ENCODE data around the gene TJP2. TPM values are rescaled to one million over a fixed set of nuclear protein-coding genes. Genes with fewer than 3 reads are reported as not detected.

Gene TJP2
- 13.9 TPM for total RNA-seq
- 10 to 100 TPM in 2 of 4 donors, 1 to 10 TPM in 2; 5.3 to 11.3 (median 8.7) TPM for polyA plus RNA-seq

DNA sequence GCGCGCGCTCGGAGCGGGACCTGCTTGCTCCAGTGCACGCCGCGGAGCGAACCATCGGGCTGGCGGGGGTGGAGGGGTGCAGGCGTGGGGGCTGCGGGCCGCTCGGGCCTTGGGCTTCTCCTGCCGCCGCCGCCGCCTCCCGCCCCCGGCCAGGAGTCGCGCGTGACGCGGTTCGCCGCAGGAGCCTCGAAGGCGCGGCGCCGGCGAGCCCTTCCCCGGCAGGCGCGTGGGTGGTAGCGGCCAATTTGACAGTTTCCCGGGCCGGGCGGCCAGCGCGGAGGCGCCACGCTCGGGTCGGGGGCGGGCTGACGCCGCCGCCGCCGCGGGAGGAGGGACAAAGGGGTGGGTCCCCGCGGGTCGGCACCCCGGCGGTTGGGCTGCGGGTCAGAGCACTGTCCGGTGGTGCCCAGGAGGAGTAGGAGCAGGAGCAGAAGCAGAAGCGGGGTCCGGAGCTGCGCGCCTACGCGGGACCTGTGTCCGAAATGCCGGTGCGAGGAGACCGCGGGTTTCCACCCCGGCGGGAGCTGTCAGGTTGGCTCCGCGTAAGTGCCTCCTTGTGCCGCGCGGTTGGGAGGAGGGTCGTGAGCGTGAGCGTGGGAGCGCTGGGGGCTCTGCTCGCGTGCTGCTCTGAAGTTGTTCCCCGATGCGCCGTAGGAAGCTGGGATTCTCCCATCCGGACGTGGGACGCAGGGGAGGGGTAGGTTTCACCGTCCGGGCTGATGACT, at the start of gene TJP2:
Gene TJP2 (plus strand): TSS at position 387 of the 725 bp plus-strand sequence. CDS start 96 bp downstream, at position 483.
- H3K27ac Mint-ChIP-seq: peak within 1 kb of the TSS in 2 of 3 donors; percentile 33 to 57
- H3K27me3 ChIP-seq (ENCODE audit: control insufficient read depth, insufficient read depth, low read length): no peaks in the 10 kb centered on the region
- peak within 1 kb of the TSS; percentile 81 for H3K4me3 ChIP-seq (ENCODE audit: low read depth, low read length)
- H3K4me3 Mint-ChIP-seq: peak within 1 kb of the TSS; percentile 88 to 93 (median 91)
- ATAC-seq (ENCODE audit: low read depth in 2 of 2) (peak; percentile 29 to 50), DNase-seq (peak; percentile 28 to 67 (median 30))
- H3K4me1 ChIP-seq (ENCODE audit: control insufficient read depth, insufficient read depth, low read length, poor library complexity, severe bottlenecking): peaks cover 64% of the 10 kb centered on the region
- peaks cover 26 to 60% (median 43%) of the 10 kb centered on the region in 4 donors for H3K4me1 Mint-ChIP-seq
- no peaks in the 10 kb centered on the region for H3K36me3 ChIP-seq (ENCODE audit: control insufficient read depth, insufficient read depth, low read length)
- no peaks in the 10 kb centered on the region for H3K9me3 ChIP-seq (ENCODE audit: control insufficient read depth in 2 of 2, low read length in 2 of 2)
- no peak within 1 kb of the TSS for H3K27ac ChIP-seq (ENCODE audit: insufficient read depth, low read length, poor library complexity, severe bottlenecking)
- peaks cover 11% of the 10 kb centered on the region for H3K27me3 Mint-ChIP-seq
- no peaks in the 10 kb centered on the region for H3K36me3 Mint-ChIP-seq
- H3K9me3 Mint-ChIP-seq: no peaks in the 10 kb centered on the region

DNA sequence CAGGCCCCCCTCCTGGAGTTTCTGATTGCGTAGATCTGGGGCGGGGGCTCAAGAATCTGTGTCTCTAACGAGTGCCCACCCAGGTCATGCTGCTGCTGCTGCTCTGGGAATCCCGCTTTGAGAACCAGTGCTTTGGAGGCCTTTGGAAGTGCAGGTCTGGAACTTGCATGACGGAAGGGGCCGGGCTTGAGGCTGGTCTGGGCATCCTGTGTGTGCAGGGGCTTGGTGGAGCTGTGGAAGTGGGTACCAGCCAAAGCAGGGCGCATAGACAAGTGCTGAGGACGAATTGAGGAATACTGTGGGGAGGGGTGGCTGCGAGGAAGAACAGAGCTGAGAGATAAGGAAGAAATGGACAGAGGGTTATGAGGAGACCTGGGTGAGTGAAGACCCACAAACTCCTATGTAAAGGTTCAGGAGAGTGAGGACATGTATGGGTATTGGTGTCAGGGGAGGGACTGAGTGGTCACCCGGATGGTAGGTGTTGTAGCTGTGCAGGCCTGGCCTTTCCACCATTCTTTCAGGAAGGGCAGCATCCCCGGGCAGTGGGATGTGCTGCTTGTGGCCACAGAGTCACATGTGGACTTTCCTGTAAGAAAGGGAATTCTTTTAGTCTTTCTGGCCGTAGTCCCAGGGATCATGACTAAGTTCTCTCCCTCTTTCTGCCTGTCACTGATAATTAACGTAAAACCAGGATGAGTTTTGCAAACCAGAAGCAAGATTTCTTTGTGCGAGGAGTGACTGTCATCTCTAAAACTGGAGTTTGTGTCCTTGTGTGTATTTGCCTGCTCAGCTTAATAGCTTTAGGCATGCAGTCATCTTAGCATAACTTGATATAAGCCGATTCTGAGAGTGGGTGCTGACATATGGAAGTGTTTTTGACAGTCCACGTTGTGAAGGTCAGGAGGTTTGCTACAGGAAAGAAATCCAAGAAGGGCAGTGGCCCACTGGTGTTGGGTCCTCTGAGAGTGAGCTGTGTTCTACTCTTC, 43.3 kb upstream of the TJP2 start:
- Histone ChIP-seq H3K4me3 (ENCODE audit: low read depth, low read length) (no peak overlapping the region), H3K27ac (ENCODE audit: insufficient read depth, low read length, poor library complexity, severe bottlenecking) (no peak overlapping the region), H3K27me3 (ENCODE audit: control insufficient read depth, insufficient read depth, low read length) (no peaks in the 10 kb centered on the region), H3K4me1 (ENCODE audit: control insufficient read depth, insufficient read depth, low read length, poor library complexity, severe bottlenecking) (no peaks in the 10 kb centered on the region), H3K9me3 (ENCODE audit: control insufficient read depth in 2 of 2, low read length in 2 of 2) (no peaks in the 10 kb centered on the region), H3K36me3 (ENCODE audit: control insufficient read depth, insufficient read depth, low read length) (no peaks in the 10 kb centered on the region)
- ATAC-seq (ENCODE audit: low read depth in 2 of 2): no peak
- DNase-seq: no peak
- peaks cover 0 to 2% (median 0%) of the 10 kb centered on the region in 4 donors for H3K4me1 Mint-ChIP-seq
- peak overlapping the region in 1 of 4 donors; percentile 61 for H3K4me3 Mint-ChIP-seq
- peak overlapping the region in 2 of 3 donors; percentile 4 to 31 for H3K27ac Mint-ChIP-seq
- H3K9me3 Mint-ChIP-seq: no peaks in the 10 kb centered on the region
- H3K27me3 Mint-ChIP-seq: no peaks in the 10 kb centered on the region
- peaks cover 5% of the 10 kb centered on the region for H3K36me3 Mint-ChIP-seq

DNA sequence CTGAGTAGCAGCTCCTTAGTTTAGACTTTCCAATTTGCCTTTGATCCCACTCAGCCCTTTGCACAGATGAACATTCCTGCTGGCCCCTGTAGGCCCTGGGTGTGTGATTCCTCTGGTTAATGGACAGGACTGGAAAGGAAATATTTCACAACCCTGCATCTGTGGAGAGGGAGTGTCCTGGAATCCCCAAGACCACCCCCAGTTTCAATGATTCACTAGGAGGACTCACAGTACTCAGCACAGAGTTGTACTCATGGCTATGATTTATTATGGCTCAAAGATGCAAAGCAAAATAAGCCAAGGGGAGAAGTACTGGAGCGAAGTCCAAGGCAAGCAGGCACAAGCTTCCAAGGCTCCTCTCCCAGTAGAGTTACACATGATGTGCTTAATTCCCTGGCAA, 42.4 kb upstream of the TJP2 start:
- no peaks in the 10 kb centered on the region for H3K27me3 Mint-ChIP-seq
- no peak overlapping the region for H3K27ac Mint-ChIP-seq

DNA sequence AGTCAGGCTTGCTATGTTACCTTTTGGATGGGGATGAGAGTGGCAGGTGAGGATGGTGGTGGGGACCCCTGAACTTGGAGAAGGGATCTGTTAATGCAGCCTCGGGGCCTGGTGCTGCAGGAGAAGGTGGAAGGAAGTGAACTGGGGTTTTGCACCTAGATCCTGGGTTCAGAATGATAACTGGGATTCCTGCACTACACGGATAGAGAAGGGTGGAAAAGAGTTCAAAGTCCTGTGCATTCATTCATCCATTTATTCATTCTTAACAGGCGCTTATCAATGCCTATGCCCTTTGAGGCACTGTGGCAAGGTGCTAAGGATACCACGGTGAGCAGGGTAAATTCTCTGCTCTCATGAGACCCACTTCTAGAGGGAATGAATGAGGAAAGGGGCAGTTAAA, 41.7 kb upstream of the TJP2 start:
- no peak overlapping the region for H3K4me3 ChIP-seq (ENCODE audit: low read depth, low read length)
- no peaks in the 10 kb centered on the region for H3K27me3 ChIP-seq (ENCODE audit: control insufficient read depth, insufficient read depth, low read length)
- no peaks in the 10 kb centered on the region for H3K9me3 Mint-ChIP-seq
- no peaks in the 10 kb centered on the region for H3K36me3 ChIP-seq (ENCODE audit: control insufficient read depth, insufficient read depth, low read length)
- H3K27ac ChIP-seq (ENCODE audit: insufficient read depth, low read length, poor library complexity, severe bottlenecking): no peak overlapping the region
- ATAC-seq (ENCODE audit: low read depth in 2 of 2) (no peak), DNase-seq (no peak)
- H3K27ac Mint-ChIP-seq: no peak overlapping the region
- H3K4me1 Mint-ChIP-seq: peaks cover 0 to 4% (median 0%) of the 10 kb centered on the region in 4 donors
- H3K27me3 Mint-ChIP-seq: no peaks in the 10 kb centered on the region
- peaks cover 5% of the 10 kb centered on the region for H3K36me3 Mint-ChIP-seq
- no peaks in the 10 kb centered on the region for H3K9me3 ChIP-seq (ENCODE audit: control insufficient read depth in 2 of 2, low read length in 2 of 2)
- no peaks in the 10 kb centered on the region for H3K4me1 ChIP-seq (ENCODE audit: control insufficient read depth, insufficient read depth, low read length, poor library complexity, severe bottlenecking)
- no peak overlapping the region for H3K4me3 Mint-ChIP-seq

More for the DNA sequence above, 42.4 kb upstream of the TJP2 start:
- Histone ChIP-seq H3K27me3 (ENCODE audit: control insufficient read depth, insufficient read depth, low read length) (no peaks in the 10 kb centered on the region), H3K27ac (ENCODE audit: insufficient read depth, low read length, poor library complexity, severe bottlenecking) (no peak overlapping the region), H3K4me3 (ENCODE audit: low read depth, low read length) (no peak overlapping the region), H3K36me3 (ENCODE audit: control insufficient read depth, insufficient read depth, low read length) (no peaks in the 10 kb centered on the region), H3K9me3 (ENCODE audit: control insufficient read depth in 2 of 2, low read length in 2 of 2) (no peaks in the 10 kb centered on the region), H3K4me1 (ENCODE audit: control insufficient read depth, insufficient read depth, low read length, poor library complexity, severe bottlenecking) (no peaks in the 10 kb centered on the region)
- DNase-seq: no peak
- H3K4me3 Mint-ChIP-seq: no peak overlapping the region
- no peak for ATAC-seq (ENCODE audit: low read depth in 2 of 2)
- peaks cover 0 to 4% (median 0%) of the 10 kb centered on the region in 4 donors for H3K4me1 Mint-ChIP-seq
- no peaks in the 10 kb centered on the region for H3K9me3 Mint-ChIP-seq
- H3K36me3 Mint-ChIP-seq: peaks cover 5% of the 10 kb centered on the region

DNA sequence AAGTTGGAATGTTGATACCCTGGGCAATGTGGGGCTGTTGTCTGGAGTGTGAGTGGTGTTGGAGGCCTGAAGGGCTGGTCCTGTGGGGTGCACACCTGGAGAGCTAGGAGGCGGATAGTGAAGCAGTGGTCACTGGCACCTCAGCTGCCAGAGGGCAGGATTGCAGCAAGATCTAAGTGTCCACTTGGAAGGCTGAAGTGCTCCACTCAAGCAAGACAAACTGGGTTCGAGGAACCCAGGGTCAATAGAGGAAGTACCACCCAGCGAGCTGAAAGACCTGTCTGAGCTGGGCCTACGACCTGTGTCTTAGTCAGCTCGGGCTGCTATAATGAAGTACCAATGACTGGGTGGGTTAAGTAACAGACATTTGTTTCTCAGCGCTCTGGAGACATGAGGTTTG, 39.7 kb upstream of the TJP2 start:
- H3K4me1 Mint-ChIP-seq: peaks cover 0 to 3% (median 0%) of the 10 kb centered on the region in 4 donors
- H3K4me3 Mint-ChIP-seq: no peak overlapping the region
- Histone ChIP-seq H3K36me3 (ENCODE audit: control insufficient read depth, insufficient read depth, low read length) (no peaks in the 10 kb centered on the region), H3K27ac (ENCODE audit: insufficient read depth, low read length, poor library complexity, severe bottlenecking) (no peak overlapping the region), H3K4me1 (ENCODE audit: control insufficient read depth, insufficient read depth, low read length, poor library complexity, severe bottlenecking) (no peaks in the 10 kb centered on the region), H3K9me3 (ENCODE audit: control insufficient read depth in 2 of 2, low read length in 2 of 2) (no peaks in the 10 kb centered on the region), H3K27me3 (ENCODE audit: control insufficient read depth, insufficient read depth, low read length) (no peaks in the 10 kb centered on the region), H3K4me3 (ENCODE audit: low read depth, low read length) (no peak overlapping the region)
- H3K36me3 Mint-ChIP-seq: peaks cover 11% of the 10 kb centered on the region
- no peak overlapping the region for H3K27ac Mint-ChIP-seq
- no peaks in the 10 kb centered on the region for H3K9me3 Mint-ChIP-seq
- peaks cover 6% of the 10 kb centered on the region for H3K27me3 Mint-ChIP-seq
- no peak for ATAC-seq (ENCODE audit: low read depth in 2 of 2)
- DNase-seq: no peak

DNA sequence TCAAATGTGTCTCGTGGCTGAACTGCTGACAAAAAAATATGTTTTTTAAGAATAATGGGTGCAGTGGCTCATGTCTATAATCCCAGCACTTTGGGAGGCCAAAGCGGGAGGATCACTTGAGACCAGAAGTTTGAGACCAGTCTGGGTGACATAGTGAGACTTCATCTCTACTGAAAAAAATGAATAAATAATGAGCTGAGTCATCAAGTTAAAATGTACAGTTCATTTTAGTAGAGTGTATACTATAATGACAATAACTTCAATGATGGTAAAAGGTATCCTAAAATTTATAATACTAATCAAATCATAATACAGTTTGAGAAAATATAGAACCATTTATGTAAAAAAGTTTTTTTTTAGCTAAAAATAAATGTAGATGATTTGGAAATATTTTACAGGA, 37.9 kb upstream of the TJP2 start:
- DNase-seq (no peak), ATAC-seq (ENCODE audit: low read depth in 2 of 2) (no peak)
- H3K36me3 ChIP-seq (ENCODE audit: control insufficient read depth, insufficient read depth, low read length): no peaks in the 10 kb centered on the region
- H3K4me3 ChIP-seq (ENCODE audit: low read depth, low read length): no peak overlapping the region
- H3K27ac ChIP-seq (ENCODE audit: insufficient read depth, low read length, poor library complexity, severe bottlenecking): no peak overlapping the region
- no peak overlapping the region for H3K4me3 Mint-ChIP-seq
- no peaks in the 10 kb centered on the region for H3K27me3 ChIP-seq (ENCODE audit: control insufficient read depth, insufficient read depth, low read length)
- peaks cover 11% of the 10 kb centered on the region for H3K36me3 Mint-ChIP-seq
- peaks cover 0 to 3% (median 0%) of the 10 kb centered on the region in 4 donors for H3K4me1 Mint-ChIP-seq
- no peak overlapping the region for H3K27ac Mint-ChIP-seq
- peaks cover 6% of the 10 kb centered on the region for H3K27me3 Mint-ChIP-seq
- H3K9me3 Mint-ChIP-seq: no peaks in the 10 kb centered on the region
- no peaks in the 10 kb centered on the region for H3K4me1 ChIP-seq (ENCODE audit: control insufficient read depth, insufficient read depth, low read length, poor library complexity, severe bottlenecking)
- H3K9me3 ChIP-seq (ENCODE audit: control insufficient read depth in 2 of 2, low read length in 2 of 2): no peaks in the 10 kb centered on the region

DNA sequence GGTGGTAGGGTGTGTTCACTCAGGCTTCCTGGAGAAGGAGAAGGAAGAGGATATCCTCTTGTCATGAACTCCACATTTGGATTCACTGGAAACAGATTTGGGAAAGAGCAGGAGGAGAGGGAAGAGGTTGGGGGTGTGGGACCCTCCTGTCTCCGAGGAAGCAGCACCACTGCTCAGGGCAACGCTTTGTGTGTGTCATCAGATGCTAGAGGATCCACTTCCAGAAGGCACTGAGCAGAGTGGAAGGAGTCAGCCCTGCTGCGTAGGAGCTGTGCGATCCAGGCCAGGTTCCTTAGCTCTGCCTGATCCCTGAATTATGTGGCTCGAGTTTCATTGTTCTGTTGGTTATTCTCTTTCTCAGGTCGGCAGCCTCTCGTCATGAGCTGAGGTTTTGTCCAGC, 37.3 kb upstream of the TJP2 start:
- H3K27ac Mint-ChIP-seq: no peak overlapping the region

More for the DNA sequence above, 37.3 kb upstream of the TJP2 start:
- DNase-seq: no peak
- H3K9me3 ChIP-seq (ENCODE audit: control insufficient read depth in 2 of 2, low read length in 2 of 2): no peaks in the 10 kb centered on the region
- no peaks in the 10 kb centered on the region for H3K36me3 ChIP-seq (ENCODE audit: control insufficient read depth, insufficient read depth, low read length)
- Mint-ChIP-seq H3K4me1 (peaks cover 0 to 3% (median 0%) of the 10 kb centered on the region in 4 donors), H3K9me3 (no peaks in the 10 kb centered on the region), H3K27me3 (peaks cover 6% of the 10 kb centered on the region), H3K4me3 (no peak overlapping the region), H3K36me3 (peaks cover 11% of the 10 kb centered on the region)
- no peak overlapping the region for H3K27ac ChIP-seq (ENCODE audit: insufficient read depth, low read length, poor library complexity, severe bottlenecking)
- no peaks in the 10 kb centered on the region for H3K4me1 ChIP-seq (ENCODE audit: control insufficient read depth, insufficient read depth, low read length, poor library complexity, severe bottlenecking)
- H3K27me3 ChIP-seq (ENCODE audit: control insufficient read depth, insufficient read depth, low read length): no peaks in the 10 kb centered on the region
- H3K4me3 ChIP-seq (ENCODE audit: low read depth, low read length): no peak overlapping the region
- no peak for ATAC-seq (ENCODE audit: low read depth in 2 of 2)

Data from CD4-positive, CD25-positive, alpha-beta regulatory T cell (primary cell).